H1 (cell line): ENCODE measurements around the gene COL16A1. TPM values are rescaled to one million over a fixed set of nuclear protein-coding genes. Genes with fewer than 3 reads are reported as not detected.

Experiments
- BACH1 ChIP-seq: IDR thresholded peaks from 2 replicates; pipeline ENCODE4 v1.6.1; 2012; ENCODE audit warnings: low read length, improper control_type of control experiment
- BRCA1 ChIP-seq: IDR thresholded peaks from 2 replicates; pipeline ENCODE4 v1.6.1; 2012; ENCODE audit warnings: low read depth, low read length, improper control_type of control experiment
- CTBP2 ChIP-seq: IDR thresholded peaks from 2 replicates; pipeline ENCODE4 v1.7.0; 2011; ENCODE audit warnings: borderline replicate concordance, mild to moderate bottlenecking, moderate library complexity, mixed read lengths, low read length; ENCODE audit not compliant: insufficient read depth, insufficient read length
- KDM4A ChIP-seq: IDR thresholded peaks from one replicate; pipeline ENCODE4 v1.7.1; 2012; ENCODE audit warnings: low read depth, mild to moderate bottlenecking, moderate library complexity, low read length, inconsistent platforms; ENCODE audit not compliant: severe bottlenecking
- PHF8 ChIP-seq: fragments of 200-600 bp; sonication (generic); conservative IDR thresholded peaks from 2 replicates; pipeline ENCODE4 v1.7.1; 2012; ENCODE audit warnings: low read depth, mild to moderate bottlenecking, inconsistent platforms, low read length, moderate library complexity
- RFX5 ChIP-seq: IDR thresholded peaks from 2 replicates; pipeline ENCODE4 v1.6.1; 2011; ENCODE audit warnings: low read depth, low read length, improper control_type of control experiment, borderline replicate concordance
- TBP ChIP-seq: IDR thresholded peaks from 2 replicates; pipeline ENCODE4 v1.6.1; 2011; ENCODE audit warnings: low read depth, low read length, improper control_type of control experiment
- polyA plus RNA-seq, 7 experiments: library from polyadenylated mRNA; depleted of rRNA in 3 of 7; stranded (reverse) in 5 of 7; unstranded in 2 of 7; fragments of >200 nt in 5 of 7; fragments of 200-250 nt in 2 of 7; gene quantifications; 1 replicate in 5 of 7; 2 replicates in 1 of 7; 4 replicates in 1 of 7; pipeline versions ENCODE4 v1.2.1 to v1.2.3, GENCODE V29; 2011 to 2013; ENCODE audit warnings: missing spikeins in 2 of 7, mixed read lengths in 2 of 7
- total RNA-seq: library from RNA; stranded (reverse); fragmentation: NEBNext Ultra II Directional; extraction: Animal tissue kit (Norgen Biotek cat#: 25700); gene quantifications from 2 replicates; pipeline ENCODE4 v1.2.1, GENCODE V29; 2021

Gene COL16A1
- total and polyA plus RNA-seq, 2 of the 8 experiments (the other 6 are each of a cell fraction or from before 2014, with no cell fraction given) = 2.0 to 10.5 TPM

DNA sequence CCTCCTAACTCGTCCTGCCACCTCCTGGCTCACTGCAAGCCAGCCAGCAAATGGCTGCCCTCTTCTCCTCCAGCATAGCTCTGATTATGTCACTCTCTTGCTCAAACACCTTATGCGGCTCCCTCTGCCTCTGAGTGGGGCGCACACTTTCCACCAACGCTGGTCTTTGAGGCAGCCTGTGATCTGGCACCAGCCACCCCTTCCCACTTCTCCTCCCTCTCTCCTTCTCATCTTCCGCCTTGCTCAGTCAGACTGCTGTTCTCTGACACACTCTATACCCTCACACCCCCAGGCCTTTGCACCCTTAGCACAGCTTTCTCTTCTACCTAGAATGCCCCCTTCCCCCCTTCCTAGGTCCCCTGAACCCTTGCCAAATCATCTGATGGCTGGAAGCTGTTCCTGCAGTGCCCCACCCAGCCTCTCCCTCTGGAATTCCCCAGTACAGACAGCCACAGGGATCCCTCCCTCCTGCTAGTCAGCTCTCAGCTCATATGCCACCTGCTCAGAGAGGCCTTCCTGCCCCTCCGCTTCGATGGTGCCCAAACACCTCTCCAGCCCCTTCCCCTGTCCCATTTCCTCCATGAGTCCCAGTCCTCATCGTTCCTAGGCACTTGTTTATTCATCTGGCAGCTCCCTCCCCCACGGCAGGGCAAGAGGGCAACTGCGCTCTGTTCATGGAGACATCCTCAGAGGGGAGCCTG lies 37.4 kb downstream of the COL16A1 start (continued):
- no peak for TF ChIP-seq CTBP2
- no peak for TF ChIP-seq TBP
- TF ChIP-seq RFX5 = no peak
- no peak for TF ChIP-seq PHF8
- no peak for TF ChIP-seq KDM4A
- TF ChIP-seq BRCA1 = no peak
- no peak for TF ChIP-seq BACH1
